COLO668 (cell line): ENCODE results near the gene FKTN.
"Not testable (repeated sequence)": the region's sequence is repeated elsewhere in the genome, so short reads cannot be mapped to it uniquely, and the experiment has no call there.

Experiments
- DNase-seq: peaks from one replicate; lab custom pipeline; 2025; ENCODE audit not compliant: unreplicated experiment; lab: John Stamatoyannopoulos, UW

Gene FKTN

GRCh38 chr9:105557804-105558610 lies at the start of gene FKTN:
TSS of gene FKTN (plus strand) at chr9:105558131. CDS start at chr9:105575033, 16,902 bp downstream.
- peak; percentile 89 for DNase-seq

- DNase-seq = no peak
Measured at GRCh38 chr9:105508530-105508929, 49.4 kb upstream of the FKTN start.

- no peak for DNase-seq
Measured at GRCh38 chr9:105510024-105510423, 47.9 kb upstream of the FKTN start.

- DNase-seq = no peak
Measured at GRCh38 chr9:105511446-105511845, 46.5 kb upstream of the FKTN start.

GRCh38 chr9:105515811-105516413 lies 42.0 kb upstream of the FKTN start:
- no peak for DNase-seq

- peak; percentile 22 for DNase-seq
Measured at GRCh38 chr9:105519710-105520369, 38.1 kb upstream of the FKTN start.

- DNase-seq = not testable (repeated sequence)
Measured at GRCh38 chr9:105520992-105521391, 36.9 kb upstream of the FKTN start.

- DNase-seq = not testable (repeated sequence)
Measured at GRCh38 chr9:105522618-105523385, 35.1 kb upstream of the FKTN start.

GRCh38 chr9:105531530-105531929 lies 26.4 kb upstream of the FKTN start:
- no peak for DNase-seq

GRCh38 chr9:105535920-105536668 lies 21.8 kb upstream of the FKTN start:
- no peak for DNase-seq

GRCh38 chr9:105539452-105539851 lies 18.5 kb upstream of the FKTN start:
- no peak for DNase-seq

GRCh38 chr9:105541838-105542237 lies 16.1 kb upstream of the FKTN start:
- no peak for DNase-seq

GRCh38 chr9:105554042-105554441 lies 3.9 kb upstream of the FKTN start:
- no peak for DNase-seq

GRCh38 chr9:105572455-105572854 lies 14.5 kb downstream of the FKTN start:
- DNase-seq = no peak

GRCh38 chr9:105579952-105580351 lies 22.0 kb downstream of the FKTN start:
- not testable (repeated sequence) for DNase-seq

- not testable (repeated sequence) for DNase-seq
Measured at GRCh38 chr9:105581550-105581949, 23.6 kb downstream of the FKTN start.

- no peak for DNase-seq
Measured at GRCh38 chr9:105593145-105593544, 35.2 kb downstream of the FKTN start.

GRCh38 chr9:105608721-105609598 lies 51.0 kb downstream of the FKTN start:
- no peak for DNase-seq

GRCh38 chr9:105621001-105621400 lies 63.1 kb downstream of the FKTN start:
- no peak for DNase-seq

- DNase-seq = no peak
Measured at GRCh38 chr9:105625088-105625487, 67.2 kb downstream of the FKTN start.
